AG09319 (cell line): ENCODE results near the gene RPL13A.

Source experiments
- DNase-seq: peaks from one replicate; pipeline ENCODE4 v3.0.0-alpha.2; 2010; ENCODE audit warnings: low read depth; ENCODE audit errors: extremely low read depth
- CTCF ChIP-seq: IDR thresholded peaks from 2 replicates; pipeline ENCODE4 v1.5.1; 2011; ENCODE audit warnings: low read depth, mild to moderate bottlenecking, inconsistent platforms, low read length, moderate library complexity

Gene RPL13A

GRCh38 chr19:49487277-49488045 is at the start of gene RPL13A:
TSS of gene RPL13A (plus strand) at chr19:49487608. CDS start at chr19:49487630, 22 bp downstream.
- TF ChIP-seq CTCF = no peak
- DNase-seq = peak; percentile 99

GRCh38 chr19:49438261-49438660 is 49.1 kb upstream of the RPL13A start:
- no peak for TF ChIP-seq CTCF

GRCh38 chr19:49439836-49440235 is 47.6 kb upstream of the RPL13A start:
- TF ChIP-seq CTCF = no peak
- DNase-seq = no peak

More at GRCh38 chr19:49438261-49438660, 49.1 kb upstream of the RPL13A start:
- no peak for DNase-seq

- no peak for TF ChIP-seq CTCF
- no peak for DNase-seq
Measured at GRCh38 chr19:49440439-49441209, 46.8 kb upstream of the RPL13A start.

- TF ChIP-seq CTCF = no peak
- DNase-seq = no peak
Measured at GRCh38 chr19:49441210-49441959, 46.0 kb upstream of the RPL13A start, which contains the start of gene SLC17A7. TSS of gene SLC17A7 (minus strand) at chr19:49441527. CDS start at chr19:49441379, 148 bp downstream.

- DNase-seq = no peak
- no peak for TF ChIP-seq CTCF
Measured at GRCh38 chr19:49441960-49442350, 45.5 kb upstream of the RPL13A start.

- TF ChIP-seq CTCF = no peak
- DNase-seq = no peak
Measured at GRCh38 chr19:49442354-49442753, 45.1 kb upstream of the RPL13A start.
